GM18520 (cell line): ENCODE measurements around the gene GRIK2.

ENCODE experiments used
- ATAC-seq: cut with Tn5 transposase; IDR thresholded peaks from one replicate; pipeline ENCODE4 v1.9.1; 2021; ENCODE audit not compliant: unreplicated experiment

GRIK2 gene

DNA sequence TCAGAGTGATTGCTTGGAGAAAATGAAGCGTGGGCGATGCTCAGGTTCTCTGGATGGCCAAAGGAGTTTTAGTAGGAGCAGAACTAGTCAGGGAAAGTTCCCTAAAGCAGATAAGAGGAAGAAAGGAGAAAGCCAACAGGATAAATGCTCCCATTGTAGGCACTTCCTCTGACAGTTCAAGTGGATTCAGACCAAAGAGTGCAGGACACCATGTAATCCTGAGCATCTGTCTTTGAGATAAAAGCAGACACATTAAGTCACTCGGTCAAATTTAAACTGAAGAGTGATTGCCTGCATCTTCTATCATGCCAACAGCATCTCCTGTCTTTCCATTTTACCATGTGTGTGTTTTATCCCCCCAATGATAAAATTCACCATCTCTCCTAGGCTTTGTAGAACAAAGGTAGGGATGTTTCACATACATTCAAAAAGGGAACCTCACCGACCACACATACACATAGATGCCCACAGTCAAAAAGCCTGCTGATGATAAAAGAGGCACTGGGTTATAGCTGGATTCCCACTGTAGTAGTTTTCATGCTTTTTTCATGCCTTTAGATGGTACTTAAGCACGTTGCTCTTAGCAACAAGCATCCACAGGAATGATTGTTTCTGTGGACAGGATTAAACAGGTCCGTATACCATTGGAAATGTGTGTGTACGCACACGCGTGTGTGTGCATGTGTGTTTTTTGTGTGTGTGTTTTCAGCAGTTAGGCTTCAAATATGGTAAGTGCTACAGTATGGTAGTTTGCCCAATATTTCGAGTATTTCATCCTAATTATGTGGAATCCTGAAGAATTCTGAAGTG is 7.0 kb downstream of the GRIK2 start:
- no peak for ATAC-seq

DNA sequence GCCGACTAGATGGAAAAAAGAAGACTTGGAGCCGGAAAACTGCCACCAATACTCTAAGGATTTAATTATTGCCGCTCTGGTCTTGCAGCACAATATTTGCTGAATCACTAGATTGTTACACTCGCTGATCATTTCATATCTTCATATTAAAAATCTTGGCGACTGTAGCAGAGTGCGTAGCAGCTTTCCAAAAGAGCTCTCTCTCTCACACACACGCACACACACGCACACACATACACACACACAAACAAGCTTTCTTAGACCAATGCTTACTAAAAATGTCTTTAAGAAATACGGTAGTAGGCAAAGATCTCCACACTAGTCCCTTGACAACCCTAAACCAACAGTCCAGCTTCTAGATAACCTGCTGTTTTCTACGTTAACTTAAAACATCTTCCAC is 7.7 kb downstream of the GRIK2 start:
- ATAC-seq, result no peak

GRCh38 chr6:101401792-101402621 is 8.5 kb downstream of the GRIK2 start:
- no peak for ATAC-seq

DNA sequence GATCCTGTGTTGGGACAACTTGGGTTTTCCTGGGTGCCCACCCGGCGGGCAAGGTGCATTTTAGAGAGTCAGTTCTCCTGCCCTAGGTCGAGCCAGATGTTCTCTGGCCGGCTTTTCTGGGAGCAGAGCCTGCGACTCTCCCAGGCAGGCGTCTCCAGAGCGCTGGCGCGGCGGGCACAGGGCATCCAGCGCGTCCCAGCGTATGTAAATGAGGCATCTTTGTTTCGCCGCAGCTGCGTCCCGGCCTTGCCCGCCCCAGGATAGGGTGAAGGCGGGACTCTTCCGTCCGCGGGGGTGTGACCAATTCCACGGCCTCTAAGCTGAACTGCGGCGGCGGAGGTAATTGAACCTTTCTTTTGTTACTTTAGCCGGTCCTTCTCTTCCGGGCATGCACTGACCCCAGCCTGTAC is 9.1 kb downstream of the GRIK2 start:
- no peak for ATAC-seq

- no peak for ATAC-seq
Observed at GRCh38 chr6:101403216-101403945, 9.9 kb downstream of the GRIK2 start.

- no peak for ATAC-seq
Observed at GRCh38 chr6:101404775-101405174, 11.3 kb downstream of the GRIK2 start.

GRCh38 chr6:101413773-101414172 is 20.3 kb downstream of the GRIK2 start:
- no peak for ATAC-seq

DNA sequence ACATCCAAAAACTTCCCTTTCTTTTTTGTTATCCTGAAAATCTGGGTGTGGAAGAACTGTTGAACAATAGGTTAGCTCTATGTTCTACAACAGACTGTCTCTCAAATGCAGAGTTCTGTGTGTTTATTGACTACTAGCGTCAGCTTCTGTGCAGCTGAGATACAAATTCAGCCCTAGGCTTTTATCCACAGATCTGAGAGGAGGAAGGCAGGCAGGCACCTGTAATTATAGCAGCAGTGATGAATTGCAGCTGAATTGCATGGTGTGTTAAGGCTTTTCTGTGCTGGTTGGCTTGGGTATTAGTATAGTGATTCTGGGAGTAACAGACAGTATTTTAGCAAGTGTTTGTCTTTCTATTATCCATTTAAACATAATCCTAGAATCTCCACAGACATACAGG is 24.4 kb downstream of the GRIK2 start:
- ATAC-seq, result no peak

- no peak for ATAC-seq
Observed at GRCh38 chr6:101422251-101422650, 28.7 kb downstream of the GRIK2 start.

- ATAC-seq, result no peak
Observed at GRCh38 chr6:101422811-101423210, 29.3 kb downstream of the GRIK2 start.

DNA sequence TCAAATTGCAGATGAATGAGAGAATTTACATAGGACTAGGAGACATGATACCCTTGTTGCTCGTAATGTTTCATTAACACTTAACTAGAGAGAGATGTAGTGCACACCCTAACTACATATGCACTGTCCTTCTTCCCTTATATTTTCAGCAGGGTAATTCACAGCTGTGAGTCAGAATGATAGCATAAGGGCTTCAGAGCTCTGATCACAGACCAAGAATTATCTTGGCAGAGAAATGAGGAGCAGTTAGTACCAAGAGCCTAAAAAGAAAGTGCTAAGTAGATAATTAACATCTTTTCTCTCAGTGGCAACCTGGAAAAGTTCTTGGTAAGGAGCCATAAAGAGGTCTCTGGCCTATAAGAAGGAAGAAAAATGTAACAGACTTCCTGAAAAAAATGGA is 35.8 kb downstream of the GRIK2 start:
- ATAC-seq, result no peak

DNA sequence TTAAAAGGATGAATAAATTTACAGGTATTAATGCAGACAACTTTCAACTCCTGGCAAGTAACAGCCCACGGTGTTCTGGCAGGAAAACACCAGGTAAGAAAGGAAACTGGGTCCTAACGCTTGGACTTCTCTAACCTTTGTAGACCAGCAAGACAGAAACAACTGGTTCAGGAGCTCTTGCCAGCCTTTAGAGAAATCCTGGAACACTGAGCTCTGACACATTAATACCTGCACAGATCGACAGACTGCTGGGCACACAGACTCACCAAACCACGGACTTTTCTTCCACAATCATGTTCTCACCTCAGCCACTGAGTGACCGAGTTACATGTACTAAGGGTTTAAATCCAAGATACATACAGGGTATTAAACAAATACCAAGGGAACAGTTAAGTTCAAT is 36.3 kb downstream of the GRIK2 start:
- ATAC-seq, result no peak

GRCh38 chr6:101433141-101433540 is 39.6 kb downstream of the GRIK2 start:
- ATAC-seq, result no peak

GRCh38 chr6:101434601-101435000 is 41.1 kb downstream of the GRIK2 start:
- ATAC-seq, result no peak

- no peak for ATAC-seq
Observed at GRCh38 chr6:101435038-101435437, 41.5 kb downstream of the GRIK2 start.

DNA sequence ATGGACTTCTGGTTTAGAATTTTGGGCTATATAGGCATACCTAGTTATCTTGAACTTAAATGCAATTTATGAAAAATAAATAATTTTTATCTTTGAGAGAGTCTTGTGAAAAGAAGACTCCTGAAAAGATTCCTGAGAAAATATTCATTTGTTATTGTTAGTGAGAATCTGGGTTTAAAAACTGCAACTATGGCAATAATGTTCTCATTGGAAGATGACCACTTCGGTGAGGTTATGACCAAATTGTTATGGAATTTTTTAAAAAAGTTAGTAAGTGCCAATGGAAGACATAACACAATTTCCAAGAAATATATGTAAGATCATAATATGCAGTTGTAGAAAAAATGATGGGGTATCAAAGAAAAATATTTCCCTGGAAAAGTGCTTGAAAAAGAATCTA is 46.3 kb downstream of the GRIK2 start:
- no peak for ATAC-seq

DNA sequence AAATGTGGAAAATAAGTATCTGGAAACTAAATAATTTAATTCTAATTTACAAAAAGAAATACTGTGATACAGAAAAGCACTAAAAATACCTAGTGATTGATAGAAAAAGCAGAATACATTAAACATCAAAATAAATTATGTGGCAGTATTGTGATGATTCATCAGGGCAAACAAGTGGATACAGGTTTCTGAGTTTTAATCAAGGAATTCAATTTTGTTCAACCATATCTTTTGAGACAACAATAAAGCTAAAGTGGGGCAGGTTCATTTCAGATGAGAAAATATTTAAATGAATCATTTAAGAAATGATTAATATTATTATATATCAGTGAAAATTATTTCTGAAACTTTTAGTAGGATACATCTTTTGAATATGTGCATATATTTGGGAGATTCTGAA is 49.8 kb downstream of the GRIK2 start:
- no peak for ATAC-seq

DNA sequence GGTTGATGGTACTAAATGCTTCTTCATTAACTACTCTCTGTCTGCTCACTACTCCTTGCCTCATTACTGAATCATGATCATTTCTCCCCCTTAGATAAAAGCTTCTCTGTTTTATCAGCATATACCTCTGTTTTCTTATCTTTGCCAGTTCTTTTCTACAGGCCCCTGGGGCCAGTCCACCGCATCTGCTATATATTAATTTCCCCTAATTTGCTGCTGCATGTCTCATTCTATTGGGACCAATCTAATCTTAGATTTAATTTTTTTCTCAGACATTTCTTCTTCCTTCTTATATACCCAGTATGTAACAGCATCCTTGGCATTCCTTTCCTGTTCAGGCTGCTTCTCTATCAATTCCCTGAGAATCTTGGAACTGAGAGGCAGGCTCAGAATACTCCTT is 51.2 kb downstream of the GRIK2 start:
- ATAC-seq, result no peak

DNA sequence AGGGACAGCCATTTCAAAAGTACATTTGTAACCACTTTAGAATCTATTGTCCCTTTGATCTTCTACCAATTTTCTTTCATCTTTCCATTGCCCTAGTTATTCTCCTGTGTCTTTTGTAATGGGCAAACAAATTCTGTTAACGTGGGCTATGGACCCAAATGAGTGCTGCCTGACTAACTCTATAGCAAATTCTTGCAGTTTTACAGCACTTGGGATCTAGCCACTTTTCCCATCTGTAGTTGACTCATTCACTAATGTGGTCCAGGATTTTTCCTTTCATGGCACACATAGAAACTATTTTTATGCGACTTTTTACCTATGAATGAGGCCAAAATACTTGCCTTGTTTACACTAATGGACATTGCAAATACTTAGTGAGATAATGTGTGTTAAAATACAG is 52.0 kb downstream of the GRIK2 start:
- no peak for ATAC-seq

- ATAC-seq, result no peak
Observed at GRCh38 chr6:101450901-101451300, 57.4 kb downstream of the GRIK2 start.

GRCh38 chr6:101451981-101452380 is 58.5 kb downstream of the GRIK2 start:
- ATAC-seq, result no peak

GRCh38 chr6:101453221-101453620 is 59.7 kb downstream of the GRIK2 start:
- ATAC-seq, result no peak
